Prostate gland (tissue), 2 donors: ENCODE data around the gene MT1H.
"Not testable (repeated sequence)": the region's sequence is repeated elsewhere in the genome, so short reads cannot be mapped to it uniquely, and the experiment has no call there.

Experiments
- POLR2A ChIP-seq: fragments of 450-650 bp; IDR thresholded peaks from one replicate; pipeline ENCODE4 v1.6.1; 2016; ENCODE audit warnings: antibody characterized with exemption, mild to moderate bottlenecking
- POLR2AphosphoS5 ChIP-seq: sonication (generic); formaldehyde crosslinking; IDR thresholded peaks from one replicate; pipeline ENCODE4 v1.6.1; 2017; ENCODE audit warnings: antibody characterized with exemption
- TF ChIP-seq, protein P1 (sequence below), 4 experiments: fragments of 200-600 bp in 2 of 4; fragments of 450-650 bp in 2 of 4; sonication (generic) in 2 of 4; IDR thresholded peaks; 1 replicate in 3 of 4; 2 replicates in 1 of 4; pipeline ENCODE4 v1.5.1; 2016 to 2019; ENCODE audit warnings: antibody characterized with exemption in 4 of 4, mild to moderate bottlenecking in 2 of 4, moderate library complexity in 2 of 4

DNA sequence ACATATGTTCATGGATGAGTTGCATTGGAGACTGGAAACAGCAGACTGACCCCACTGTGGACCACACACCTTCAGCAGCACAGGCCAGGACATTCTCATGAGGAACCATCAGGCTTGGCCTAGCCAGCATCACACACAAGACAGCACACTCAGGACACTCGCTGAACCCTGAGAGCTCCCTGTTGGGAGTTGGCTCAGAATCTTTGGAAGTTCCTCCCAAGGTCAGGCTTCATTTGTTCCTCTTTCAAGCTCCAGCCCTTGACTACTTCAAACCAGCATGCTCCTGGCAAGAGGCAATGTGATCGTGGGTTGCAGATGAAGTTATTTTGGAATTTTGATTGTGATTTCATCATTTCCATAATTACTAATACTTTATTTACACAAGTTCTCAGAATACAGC lies 2.1 kb downstream of the MT1H start:
- TF ChIP-seq, protein P1, sequence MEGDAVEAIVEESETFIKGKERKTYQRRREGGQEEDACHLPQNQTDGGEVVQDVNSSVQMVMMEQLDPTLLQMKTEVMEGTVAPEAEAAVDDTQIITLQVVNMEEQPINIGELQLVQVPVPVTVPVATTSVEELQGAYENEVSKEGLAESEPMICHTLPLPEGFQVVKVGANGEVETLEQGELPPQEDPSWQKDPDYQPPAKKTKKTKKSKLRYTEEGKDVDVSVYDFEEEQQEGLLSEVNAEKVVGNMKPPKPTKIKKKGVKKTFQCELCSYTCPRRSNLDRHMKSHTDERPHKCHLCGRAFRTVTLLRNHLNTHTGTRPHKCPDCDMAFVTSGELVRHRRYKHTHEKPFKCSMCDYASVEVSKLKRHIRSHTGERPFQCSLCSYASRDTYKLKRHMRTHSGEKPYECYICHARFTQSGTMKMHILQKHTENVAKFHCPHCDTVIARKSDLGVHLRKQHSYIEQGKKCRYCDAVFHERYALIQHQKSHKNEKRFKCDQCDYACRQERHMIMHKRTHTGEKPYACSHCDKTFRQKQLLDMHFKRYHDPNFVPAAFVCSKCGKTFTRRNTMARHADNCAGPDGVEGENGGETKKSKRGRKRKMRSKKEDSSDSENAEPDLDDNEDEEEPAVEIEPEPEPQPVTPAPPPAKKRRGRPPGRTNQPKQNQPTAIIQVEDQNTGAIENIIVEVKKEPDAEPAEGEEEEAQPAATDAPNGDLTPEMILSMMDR (IDR thresholded peaks at IDR 0.05): not testable (repeated sequence)
- TF ChIP-seq POLR2A, POLR2AphosphoS5: not testable (repeated sequence)
